Uterus (tissue), 4 donors: Measurements from ENCODE around the gene SPON1. TPM values are rescaled to one million over a fixed set of nuclear protein-coding genes. Genes with fewer than 3 reads are reported as not detected.

Experiments
- DNase-seq, 2 donors: peaks; one replicate each; pipeline ENCODE4 v3.0.0-alpha.2; 2019 to 2020
- H3K27ac ChIP-seq, 2 donors: fragments of 200-600 bp; sonication (generic); 1 replicate in 1 of 2; 2 replicates in 1 of 2; pipeline ENCODE4 v1.5.1; 2016 to 2018
- H3K27me3 ChIP-seq, 2 donors: fragments of 200-600 bp; sonication (generic); one replicate each; pipeline ENCODE4 v1.5.1; 2018 to 2019; ENCODE audit warnings: control low read depth in 1 of 2
- H3K36me3 ChIP-seq, 2 donors: fragments of 200-600 bp; sonication (generic); one replicate each; pipeline ENCODE4 v1.5.1; 2019; ENCODE audit warnings: control low read depth in 1 of 2
- H3K4me1 ChIP-seq, 2 donors: fragments of 200-600 bp; sonication (generic); one replicate each; pipeline ENCODE4 v1.5.1; 2018 to 2019; ENCODE audit warnings: control low read depth in 1 of 2
- H3K4me3 ChIP-seq, 2 donors: fragments of 200-600 bp; sonication (generic); 1 replicate in 1 of 2; 2 replicates in 1 of 2; pipeline ENCODE4 v1.5.1; 2018 to 2019; ENCODE audit warnings: mild to moderate bottlenecking in 1 of 2
- H3K9me3 ChIP-seq, 2 donors: fragments of 200-600 bp; sonication (generic); one replicate each; pipeline ENCODE4 v1.5.1; 2019; ENCODE audit warnings: control low read depth in 1 of 2
- POLR2A ChIP-seq, 2 donors: fragments of 450-650 bp; IDR thresholded peaks; one replicate each; pipeline ENCODE4 v1.6.1; 2016; ENCODE audit warnings: antibody characterized with exemption in 2 of 2, mild to moderate bottlenecking in 1 of 2, moderate library complexity in 1 of 2
- intact Hi-C: fragments of 100-400 bp; cut with DNase I; formaldehyde crosslinking; loops from one replicate; pipeline ENCODE4 v1.15.1; 2023; ENCODE audit warnings: low total_unique reads
- total RNA-seq, 4 donors: library from RNA; depleted of rRNA in 3 of 4; stranded (reverse); fragments of >200 nt in 3 of 4; gene quantifications; one replicate each; pipeline versions ENCODE4 v1.1.0 to v1.2.4, GENCODE V29; 2014 to 2023
- TF ChIP-seq, protein P1 (sequence below), 4 experiments: fragments of 200-600 bp in 2 of 4; fragments of 450-650 bp in 2 of 4; sonication (generic) in 2 of 4; IDR thresholded peaks; one replicate each; pipeline ENCODE4 v1.5.1; 2016 to 2019; ENCODE audit warnings: antibody characterized with exemption in 4 of 4, mild to moderate bottlenecking in 2 of 4, moderate library complexity in 1 of 4
- donor health status: DM: yes; HTN: yes; CAD: no.

The SPON1 gene
- total RNA-seq, 4 donors from 2014 or later: 18.8 to 139 (median 28.8) TPM

GRCh38 chr11:14240951-14241350 is 278.4 kb downstream of the SPON1 start:
- no peaks in the 10 kb centered on the region for H3K4me1 ChIP-seq
- no peak overlapping the region for H3K27ac ChIP-seq
- no peaks in the 10 kb centered on the region for H3K27me3 ChIP-seq
- DNase-seq: no peak
- intact Hi-C loops: no loop called here
- no peak for TF ChIP-seq POLR2A (IDR thresholded peaks at IDR 0.05)
- TF ChIP-seq, protein P1, sequence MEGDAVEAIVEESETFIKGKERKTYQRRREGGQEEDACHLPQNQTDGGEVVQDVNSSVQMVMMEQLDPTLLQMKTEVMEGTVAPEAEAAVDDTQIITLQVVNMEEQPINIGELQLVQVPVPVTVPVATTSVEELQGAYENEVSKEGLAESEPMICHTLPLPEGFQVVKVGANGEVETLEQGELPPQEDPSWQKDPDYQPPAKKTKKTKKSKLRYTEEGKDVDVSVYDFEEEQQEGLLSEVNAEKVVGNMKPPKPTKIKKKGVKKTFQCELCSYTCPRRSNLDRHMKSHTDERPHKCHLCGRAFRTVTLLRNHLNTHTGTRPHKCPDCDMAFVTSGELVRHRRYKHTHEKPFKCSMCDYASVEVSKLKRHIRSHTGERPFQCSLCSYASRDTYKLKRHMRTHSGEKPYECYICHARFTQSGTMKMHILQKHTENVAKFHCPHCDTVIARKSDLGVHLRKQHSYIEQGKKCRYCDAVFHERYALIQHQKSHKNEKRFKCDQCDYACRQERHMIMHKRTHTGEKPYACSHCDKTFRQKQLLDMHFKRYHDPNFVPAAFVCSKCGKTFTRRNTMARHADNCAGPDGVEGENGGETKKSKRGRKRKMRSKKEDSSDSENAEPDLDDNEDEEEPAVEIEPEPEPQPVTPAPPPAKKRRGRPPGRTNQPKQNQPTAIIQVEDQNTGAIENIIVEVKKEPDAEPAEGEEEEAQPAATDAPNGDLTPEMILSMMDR (IDR thresholded peaks at IDR 0.05): no peak
- no peaks in the 10 kb centered on the region for H3K9me3 ChIP-seq
- no peak overlapping the region for H3K4me3 ChIP-seq
- H3K36me3 ChIP-seq: no peaks in the 10 kb centered on the region

- intact Hi-C loops: no loop called here
- no peak overlapping the region for H3K4me3 ChIP-seq
- no peaks in the 10 kb centered on the region for H3K27me3 ChIP-seq
- H3K27ac ChIP-seq: no peak overlapping the region
- no peaks in the 10 kb centered on the region for H3K36me3 ChIP-seq
- DNase-seq: no peak
- H3K4me1 ChIP-seq: no peaks in the 10 kb centered on the region
- H3K9me3 ChIP-seq: no peaks in the 10 kb centered on the region
- TF ChIP-seq, protein P1 (IDR thresholded peaks at IDR 0.05): no peak
- TF ChIP-seq POLR2A (IDR thresholded peaks at IDR 0.05): no peak
Observed at GRCh38 chr11:14242187-14242586, 279.7 kb downstream of the SPON1 start.

GRCh38 chr11:14242733-14243132 is 280.2 kb downstream of the SPON1 start:
- no peak for DNase-seq
- no peaks in the 10 kb centered on the region for H3K9me3 ChIP-seq
- no peak for TF ChIP-seq POLR2A (IDR thresholded peaks at IDR 0.05)
- TF ChIP-seq, protein P1 (IDR thresholded peaks at IDR 0.05): no peak
- intact Hi-C loops: no loop called here
- no peaks in the 10 kb centered on the region for H3K36me3 ChIP-seq
- no peaks in the 10 kb centered on the region for H3K4me1 ChIP-seq
- no peaks in the 10 kb centered on the region for H3K27me3 ChIP-seq
- no peak overlapping the region for H3K27ac ChIP-seq
- no peak overlapping the region for H3K4me3 ChIP-seq

DNA sequence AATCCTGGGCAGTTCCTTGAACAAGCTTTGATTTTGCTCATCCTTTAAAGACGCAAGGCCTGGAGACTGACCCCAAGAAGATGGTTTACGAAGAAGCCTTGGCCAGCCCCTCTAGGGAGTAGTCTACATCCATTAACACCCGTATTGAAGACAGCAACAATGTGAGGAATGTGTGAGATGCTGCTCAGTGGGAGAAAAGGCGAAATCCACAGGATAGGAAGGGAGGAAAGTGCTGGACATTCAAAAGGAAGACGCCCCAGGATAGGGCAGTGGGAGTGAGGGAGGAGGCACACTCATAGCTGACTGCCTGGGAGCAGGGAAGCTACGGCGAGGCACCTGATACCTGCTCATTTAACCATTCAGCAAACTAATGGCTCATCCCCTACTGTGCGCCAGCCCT is 282.4 kb downstream of the SPON1 start:
- Histone ChIP-seq H3K4me1 (no peaks in the 10 kb centered on the region), H3K36me3 (no peaks in the 10 kb centered on the region), H3K27me3 (no peaks in the 10 kb centered on the region), H3K4me3 (no peak overlapping the region), H3K9me3 (no peaks in the 10 kb centered on the region), H3K27ac (no peak overlapping the region)
- DNase-seq: no peak
- intact Hi-C loops: loop anchor here (5.0 kb wide), 1 partner anchor 288 kb away; no protein-coding TSS in a partner anchor
- no peak for TF ChIP-seq POLR2A (IDR thresholded peaks at IDR 0.05)
- TF ChIP-seq, protein P1 (IDR thresholded peaks at IDR 0.05): no peak

- Histone ChIP-seq H3K9me3 (no peaks in the 10 kb centered on the region), H3K27me3 (no peaks in the 10 kb centered on the region), H3K4me1 (no peaks in the 10 kb centered on the region), H3K36me3 (no peaks in the 10 kb centered on the region), H3K27ac (no peak overlapping the region), H3K4me3 (no peak overlapping the region)
- TF ChIP-seq POLR2A (IDR thresholded peaks at IDR 0.05): no peak
- TF ChIP-seq, protein P1 (IDR thresholded peaks at IDR 0.05): no peak
- DNase-seq: no peak
- intact Hi-C loops: loop anchor here (5.0 kb wide), 1 partner anchor 288 kb away; no protein-coding TSS in a partner anchor
Observed at GRCh38 chr11:14245444-14245843, 282.9 kb downstream of the SPON1 start.
